Fibroblast of the aortic adventitia (primary cell): ENCODE measurements around the gene TTC29. TPM values are rescaled to one million over a fixed set of nuclear protein-coding genes. Genes with fewer than 3 reads are reported as not detected.
A peak's percentile ranks its signal among the peaks of the same experiment; 100 is the strongest.

ENCODE experiments used
- DNase-seq: peaks from one replicate; pipeline ENCODE4 v3.0.0-alpha.2; 2010; ENCODE audit warnings: low read depth
- H3K4me3 ChIP-seq: 2 replicates; pipeline ENCODE4 v1.5.1; 2011; ENCODE audit warnings: low read depth, mild to moderate bottlenecking, control low read depth, low read length, moderate library complexity
- CTCF ChIP-seq: IDR thresholded peaks from 2 replicates; pipeline ENCODE4 v1.5.1; 2011; ENCODE audit warnings: mild to moderate bottlenecking, low read length, control low read depth, inconsistent platforms; ENCODE audit not compliant: insufficient read depth
- total RNA-seq: library from RNA; depleted of rRNA; stranded (reverse); fragments of >200 nt; gene quantifications from 2 replicates; pipeline ENCODE4 v1.2.3, GENCODE V29; 2012; ENCODE audit warnings: low replicate concordance

Gene TTC29
- total RNA-seq, result 0.81 TPM in 1 of 2 replicates, not detected in the other

GRCh38 chr4:146945556-146946374, at the start of gene TTC29:
Gene TTC29 (minus strand): TSS chr4:146945864. CDS start chr4:146939895, 5,969 bp downstream.
- peak within 1 kb of the TSS; percentile 72 for H3K4me3 ChIP-seq
- peak; percentile 69 for DNase-seq
- TF ChIP-seq CTCF, result no peak

- H3K4me3 ChIP-seq, result no peak overlapping the region
- TF ChIP-seq CTCF, result no peak
- no peak for DNase-seq
Measured at GRCh38 chr4:146981651-146982050, 36.0 kb upstream of the TTC29 start.

- no peak for DNase-seq
- H3K4me3 ChIP-seq, result no peak overlapping the region
- TF ChIP-seq CTCF, result no peak
Measured at GRCh38 chr4:146978641-146979040, 33.0 kb upstream of the TTC29 start.

GRCh38 chr4:146976145-146976544, 30.5 kb upstream of the TTC29 start:
- no peak for DNase-seq
- no peak overlapping the region for H3K4me3 ChIP-seq
- no peak for TF ChIP-seq CTCF

- no peak for DNase-seq
- TF ChIP-seq CTCF, result no peak
- no peak overlapping the region for H3K4me3 ChIP-seq
Measured at GRCh38 chr4:146975527-146975926, 29.9 kb upstream of the TTC29 start.

- no peak for TF ChIP-seq CTCF
- no peak for DNase-seq
Measured at GRCh38 chr4:146975036-146975435, 29.4 kb upstream of the TTC29 start.

More at GRCh38 chr4:146975036-146975435, 29.4 kb upstream of the TTC29 start:
- no peak overlapping the region for H3K4me3 ChIP-seq
